Liver (tissue), 9 donors: ENCODE measurements around the gene IRAK4. TPM values are rescaled to one million over a fixed set of nuclear protein-coding genes. Genes with fewer than 3 reads are reported as not detected.

Experiments used
- DNase-seq: peaks from one replicate; pipeline ENCODE4 v3.0.0-alpha.2; 2017; ENCODE audit warnings: low spot score
- H3K27ac ChIP-seq, 2 donors: one replicate each; pipeline ENCODE4 v1.7.0; 2013; ENCODE audit warnings: inconsistent platforms in 2 of 2, low read length in 2 of 2, control low read depth in 1 of 2, low read depth in 1 of 2, mild to moderate bottlenecking in 1 of 2
- H3K27me3 ChIP-seq, 4 donors: one replicate each; pipeline versions ENCODE4 v1.6.1 to v1.7.0; 2013; ENCODE audit warnings: low read length in 3 of 4, inconsistent platforms in 1 of 4, mild to moderate bottlenecking in 1 of 4, moderate library complexity in 1 of 4; ENCODE audit not compliant: control insufficient read depth in 4 of 4, insufficient read depth in 4 of 4
- H3K36me3 ChIP-seq, 4 donors: one replicate each; pipeline versions ENCODE4 v1.6.1 to v1.7.0; 2013; ENCODE audit warnings: low read length in 3 of 4, mild to moderate bottlenecking in 3 of 4, low read depth in 1 of 4, moderate library complexity in 1 of 4; ENCODE audit not compliant: control insufficient read depth in 4 of 4, insufficient read depth in 3 of 4
- H3K4me1 ChIP-seq, 4 donors: one replicate each; pipeline versions ENCODE4 v1.6.1 to v1.7.0; 2013; ENCODE audit warnings: low read length in 3 of 4, mild to moderate bottlenecking in 3 of 4, moderate library complexity in 1 of 4; ENCODE audit not compliant: control insufficient read depth in 4 of 4, insufficient read depth in 4 of 4
- H3K4me3 ChIP-seq, 3 donors: one replicate each; pipeline versions ENCODE4 v1.6.1 to v1.7.0; 2013; ENCODE audit warnings: low read length in 3 of 3, control low read depth in 1 of 3, low read depth in 1 of 3, mild to moderate bottlenecking in 1 of 3
- H3K9ac ChIP-seq, 2 donors: one replicate each; pipeline ENCODE4 v1.7.0; 2013; ENCODE audit warnings: low read length in 2 of 2, mild to moderate bottlenecking in 2 of 2, moderate library complexity in 2 of 2, control low read depth in 1 of 2, low read depth in 1 of 2
- H3K9me3 ChIP-seq, 4 donors: one replicate each; pipeline versions ENCODE4 v1.6.1 to v1.7.0; 2013; ENCODE audit warnings: low read length in 3 of 4; ENCODE audit not compliant: control insufficient read depth in 4 of 4
- ATF3 ChIP-seq: IDR thresholded peaks from 2 replicates; pipeline ENCODE4 v1.6.1; 2016; ENCODE audit warnings: antibody characterized with exemption
- EGR1 ChIP-seq, 2 donors: IDR thresholded peaks; 2 replicates each; pipeline ENCODE4 v1.6.1; 2016 to 2018; ENCODE audit warnings: antibody characterized with exemption in 2 of 2, low read depth in 2 of 2
- FOXA1 ChIP-seq: IDR thresholded peaks from 2 replicates; pipeline ENCODE4 v1.6.1; 2016; ENCODE audit warnings: antibody characterized with exemption
- FOXA2 ChIP-seq: IDR thresholded peaks from 2 replicates; pipeline ENCODE4 v1.6.1; 2016; ENCODE audit warnings: antibody characterized with exemption
- GABPA ChIP-seq, 2 donors: IDR thresholded peaks in 1 of 2; conservative IDR thresholded peaks in 1 of 2; 2 replicates each; pipeline ENCODE4 v1.6.1; 2016; ENCODE audit warnings: antibody characterized with exemption in 2 of 2, mild to moderate bottlenecking in 1 of 2, moderate library complexity in 1 of 2
- HNF4G ChIP-seq: IDR thresholded peaks from 2 replicates; pipeline ENCODE4 v1.6.1; 2016; ENCODE audit warnings: antibody characterized with exemption
- JUND ChIP-seq, 2 donors: IDR thresholded peaks; 2 replicates each; pipeline ENCODE4 v1.6.1; 2016; ENCODE audit warnings: antibody characterized with exemption in 2 of 2
- MAX ChIP-seq: IDR thresholded peaks from 2 replicates; pipeline ENCODE4 v1.6.1; 2016; ENCODE audit warnings: antibody characterized with exemption
- NR2F2 ChIP-seq: IDR thresholded peaks from 2 replicates; pipeline ENCODE4 v1.6.1; 2016; ENCODE audit warnings: antibody characterized with exemption
- RAD21 ChIP-seq, 2 donors: IDR thresholded peaks; 2 replicates each; pipeline ENCODE4 v1.6.1; 2016; ENCODE audit warnings: antibody characterized with exemption in 2 of 2, mild to moderate bottlenecking in 2 of 2
- REST ChIP-seq: IDR thresholded peaks from 2 replicates; pipeline ENCODE4 v1.6.1; 2016; ENCODE audit warnings: antibody characterized with exemption, mild to moderate bottlenecking
- SP1 ChIP-seq: IDR thresholded peaks from 2 replicates; pipeline ENCODE4 v1.6.1; 2018; ENCODE audit warnings: antibody characterized with exemption, mild to moderate bottlenecking
- TAF1 ChIP-seq: conservative IDR thresholded peaks from 2 replicates; pipeline ENCODE4 v1.6.1; 2016; ENCODE audit warnings: antibody characterized with exemption, mild to moderate bottlenecking
- YY1 ChIP-seq: IDR thresholded peaks from 2 replicates; pipeline ENCODE4 v1.6.1; 2016; ENCODE audit warnings: antibody characterized with exemption, mild to moderate bottlenecking
- ZBTB33 ChIP-seq: IDR thresholded peaks from 2 replicates; pipeline ENCODE4 v1.6.1; 2016; ENCODE audit warnings: antibody characterized with exemption
- WGBS: extraction: QIAGEN DNeasy Blood & Tissue Kit; methylation state at CpG from one replicate; pipeline ENCODE4 v1.1.7; 2013; 5-methylcytosine and 5-hydroxymethylcytosine counted together
- polyA plus RNA-seq, 2 donors: library from polyadenylated mRNA; stranded (reverse) in 1 of 2; unstranded in 1 of 2; fragments of 200-250 nt in 1 of 2; fragments of >200 nt in 1 of 2; fragmentation: Nextera tagmentation in 1 of 2; extraction: Ambion mirVana in 1 of 2; gene quantifications; one replicate each; pipeline versions ENCODE4 v1.2.1 to v1.2.3, GENCODE V29; 2013 to 2015
- total RNA-seq, 2 donors: library from RNA; depleted of rRNA; stranded (reverse); fragments of >200 nt; gene quantifications; one replicate each; pipeline ENCODE4 v1.2.3, GENCODE V29; 2014
- donor health status: healthy.
- donor health status: healthy.
- donor health status: healthy.
- donor health status: healthy.
- donor health status: healthy.

Gene IRAK4
- total and polyA plus RNA-seq, 4 donors = 5.0 to 19.1 (median 7.7) TPM

GRCh38 chr12:43824207-43824775 lies 65.5 kb downstream of the IRAK4 start (continued):
- no peak for TF ChIP-seq ZBTB33

DNA sequence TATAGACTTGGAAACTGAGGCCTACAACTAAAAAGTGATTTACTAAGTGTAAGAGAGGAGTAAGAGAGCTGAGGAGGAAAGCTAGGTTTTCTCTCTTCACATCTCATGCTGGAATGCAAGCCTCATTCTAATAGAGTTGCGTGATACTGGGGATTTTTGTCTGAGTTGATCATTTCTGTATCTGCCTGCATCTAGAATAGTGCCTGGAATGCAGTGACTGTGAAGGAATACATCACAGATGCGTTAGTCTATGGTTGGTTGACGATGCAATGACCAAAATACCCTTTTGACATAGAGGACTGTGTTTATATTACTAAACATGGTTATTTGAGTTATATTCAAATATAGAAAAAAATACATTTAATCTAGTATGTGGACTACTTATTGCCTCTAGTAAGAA lies 67.9 kb downstream of the IRAK4 start:
- no peak overlapping the region for H3K9ac ChIP-seq
- no peaks in the 10 kb centered on the region for H3K27me3 ChIP-seq
- H3K9me3 ChIP-seq = no peaks in the 10 kb centered on the region
- 95% methylated on average over 3 of the region's 3 CpGs for whole genome bisulfite sequencing
- no peak for DNase-seq
- no peaks in the 10 kb centered on the region for H3K4me1 ChIP-seq
- no peak overlapping the region for H3K27ac ChIP-seq
- TF ChIP-seq YY1 = no peak
- TF ChIP-seq RAD21 (IDR thresholded peaks at IDR 0.05) = no peak
- no peak for TF ChIP-seq TAF1
- TF ChIP-seq MAX = no peak
- no peak for TF ChIP-seq HNF4G
- no peak for TF ChIP-seq SP1
- no peaks in the 10 kb centered on the region for H3K36me3 ChIP-seq
- H3K4me3 ChIP-seq = no peak overlapping the region

- TF ChIP-seq ZBTB33 (no peak), ATF3 (no peak), NR2F2 (no peak), YY1 (no peak), SP1 (no peak), FOXA1 (no peak), JUND (IDR thresholded peaks at IDR 0.05) (no peak), HNF4G (no peak), REST (no peak), FOXA2 (no peak), EGR1 (IDR thresholded peaks at IDR 0.05; ENCODE audit: low read depth in 2 of 2) (no peak), GABPA (IDR thresholded peaks at IDR 0.05 in 1 of 2, conservative IDR thresholded peaks at IDR 0.05 in 1 of 2) (no peak), TAF1 (no peak), MAX (no peak)
- no peak for DNase-seq
- WGBS = 86% methylated on average over 1 of the region's 1 CpG
- no peak overlapping the region for H3K4me3 ChIP-seq
- no peaks in the 10 kb centered on the region for H3K27me3 ChIP-seq
- no peaks in the 10 kb centered on the region for H3K4me1 ChIP-seq
- H3K36me3 ChIP-seq = no peaks in the 10 kb centered on the region
- no peaks in the 10 kb centered on the region for H3K9me3 ChIP-seq
- H3K27ac ChIP-seq = no peak overlapping the region
- H3K9ac ChIP-seq = no peak overlapping the region
Measured at GRCh38 chr12:43827093-43827492, 68.3 kb downstream of the IRAK4 start.
